Measurements from ENCODE around the gene INAVA.

INAVA gene

DNA sequence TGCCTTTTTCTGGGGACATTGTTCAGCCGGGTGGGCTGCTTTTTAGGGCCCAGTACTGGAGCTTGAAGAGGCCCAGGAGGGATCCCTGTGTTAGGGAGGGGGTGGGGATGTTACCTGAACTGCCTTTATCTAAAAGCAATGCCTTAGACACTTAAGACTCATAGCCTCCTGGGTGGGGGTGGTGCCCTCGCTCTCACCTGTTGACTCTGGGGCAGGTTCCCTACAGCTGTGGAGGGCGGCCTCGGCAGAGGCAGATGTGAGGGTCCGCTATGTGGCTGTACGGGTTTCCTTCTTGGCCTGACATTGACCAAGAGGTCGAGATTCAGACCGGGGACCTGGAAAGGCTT, 716 bp downstream of the INAVA start:
- TF ChIP-seq, protein P1, sequence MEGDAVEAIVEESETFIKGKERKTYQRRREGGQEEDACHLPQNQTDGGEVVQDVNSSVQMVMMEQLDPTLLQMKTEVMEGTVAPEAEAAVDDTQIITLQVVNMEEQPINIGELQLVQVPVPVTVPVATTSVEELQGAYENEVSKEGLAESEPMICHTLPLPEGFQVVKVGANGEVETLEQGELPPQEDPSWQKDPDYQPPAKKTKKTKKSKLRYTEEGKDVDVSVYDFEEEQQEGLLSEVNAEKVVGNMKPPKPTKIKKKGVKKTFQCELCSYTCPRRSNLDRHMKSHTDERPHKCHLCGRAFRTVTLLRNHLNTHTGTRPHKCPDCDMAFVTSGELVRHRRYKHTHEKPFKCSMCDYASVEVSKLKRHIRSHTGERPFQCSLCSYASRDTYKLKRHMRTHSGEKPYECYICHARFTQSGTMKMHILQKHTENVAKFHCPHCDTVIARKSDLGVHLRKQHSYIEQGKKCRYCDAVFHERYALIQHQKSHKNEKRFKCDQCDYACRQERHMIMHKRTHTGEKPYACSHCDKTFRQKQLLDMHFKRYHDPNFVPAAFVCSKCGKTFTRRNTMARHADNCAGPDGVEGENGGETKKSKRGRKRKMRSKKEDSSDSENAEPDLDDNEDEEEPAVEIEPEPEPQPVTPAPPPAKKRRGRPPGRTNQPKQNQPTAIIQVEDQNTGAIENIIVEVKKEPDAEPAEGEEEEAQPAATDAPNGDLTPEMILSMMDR (IDR thresholded peaks at IDR 0.05), result no peak

DNA sequence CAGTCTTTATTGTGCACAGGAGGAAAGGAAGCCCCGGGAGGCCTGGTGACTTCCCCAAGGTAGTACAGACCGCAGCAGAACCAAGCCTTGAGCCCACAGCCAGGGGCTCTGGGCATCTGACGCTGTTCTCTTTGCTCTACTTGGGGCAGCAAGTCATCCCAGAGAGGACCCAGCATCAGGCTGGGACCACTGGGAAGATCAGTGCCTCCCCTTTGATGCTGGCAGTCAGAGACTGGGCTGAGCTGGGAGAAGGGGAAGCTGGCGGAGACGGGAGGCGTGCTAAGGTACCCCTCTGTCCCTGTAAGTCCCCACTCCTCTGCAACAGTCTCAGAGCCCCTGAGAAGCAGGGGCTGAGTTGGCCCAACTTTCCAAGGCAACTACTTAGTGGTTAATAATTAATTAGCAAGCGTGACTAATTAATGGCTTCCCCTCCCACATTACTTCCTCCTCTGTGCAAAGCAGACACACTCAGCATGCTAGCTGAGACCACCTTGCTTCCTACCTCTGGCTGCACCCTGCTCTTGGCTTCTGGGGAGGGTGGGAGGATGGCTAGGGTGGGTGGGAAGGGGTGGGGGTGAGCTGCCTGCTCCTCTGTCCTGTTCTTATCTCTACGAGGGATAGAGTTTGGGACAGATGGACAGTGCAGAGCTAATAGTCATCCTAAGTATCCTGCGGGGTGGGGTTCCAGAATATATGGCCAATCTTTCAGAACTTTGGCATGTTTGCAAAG, 1.3 kb downstream of the INAVA start:
- TF ChIP-seq, protein P1 (IDR thresholded peaks at IDR 0.05), result no peak

DNA sequence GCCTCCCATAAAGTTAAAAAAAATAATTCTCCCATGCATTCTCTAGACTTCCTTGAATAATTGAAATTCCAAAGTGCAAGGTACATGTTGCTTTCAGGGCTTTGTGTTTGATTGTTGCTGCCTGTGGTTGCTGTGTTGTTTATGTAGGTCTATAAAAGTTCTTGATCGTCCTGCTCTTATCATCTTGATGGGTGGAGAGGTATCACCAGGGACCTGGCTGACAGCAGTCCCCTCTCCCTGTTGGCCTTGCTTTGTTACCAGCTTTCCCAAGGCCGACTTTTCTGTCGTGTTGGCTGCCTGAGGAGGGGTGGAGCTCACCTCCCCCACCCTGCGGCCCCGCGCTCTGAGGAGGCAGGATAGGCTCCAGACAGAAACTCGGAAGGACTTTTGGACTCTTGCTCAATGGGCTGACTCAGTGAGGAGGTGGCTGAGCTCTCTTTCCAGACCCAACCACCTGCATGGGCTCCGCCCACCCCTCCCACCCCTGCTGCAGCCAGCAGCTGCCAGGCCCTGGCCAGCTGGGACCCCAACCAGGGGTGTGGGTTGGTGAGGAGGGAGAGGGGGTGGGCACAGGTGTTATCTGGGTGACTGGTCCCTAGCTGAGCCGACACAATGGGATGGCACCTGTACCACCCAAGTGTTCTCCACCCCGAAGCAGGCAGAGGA, 2.0 kb downstream of the INAVA start:
- TF ChIP-seq, protein P1 (IDR thresholded peaks at IDR 0.05), result no peak

DNA sequence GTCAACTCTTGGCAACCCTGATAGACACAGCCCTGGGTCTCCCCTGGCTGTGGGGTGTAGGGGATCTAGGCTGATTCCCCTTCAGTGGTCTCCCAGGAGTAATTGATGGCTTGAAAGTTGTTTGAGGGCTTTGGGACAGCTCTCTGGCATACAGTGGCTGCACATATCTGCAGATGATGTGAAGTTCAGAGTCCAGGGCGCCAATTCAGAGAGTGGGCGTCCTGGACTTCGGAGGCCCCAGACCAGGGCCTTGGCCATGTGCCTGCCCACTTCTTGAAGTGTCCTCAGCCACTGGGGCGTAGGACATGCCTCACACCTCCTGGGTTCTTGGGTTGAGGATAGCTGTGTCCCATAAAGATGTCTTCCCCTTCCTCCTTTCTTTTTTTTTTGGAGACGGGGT, 2.6 kb downstream of the INAVA start:
- TF ChIP-seq, protein P1 (IDR thresholded peaks at IDR 0.05), result no peak

DNA sequence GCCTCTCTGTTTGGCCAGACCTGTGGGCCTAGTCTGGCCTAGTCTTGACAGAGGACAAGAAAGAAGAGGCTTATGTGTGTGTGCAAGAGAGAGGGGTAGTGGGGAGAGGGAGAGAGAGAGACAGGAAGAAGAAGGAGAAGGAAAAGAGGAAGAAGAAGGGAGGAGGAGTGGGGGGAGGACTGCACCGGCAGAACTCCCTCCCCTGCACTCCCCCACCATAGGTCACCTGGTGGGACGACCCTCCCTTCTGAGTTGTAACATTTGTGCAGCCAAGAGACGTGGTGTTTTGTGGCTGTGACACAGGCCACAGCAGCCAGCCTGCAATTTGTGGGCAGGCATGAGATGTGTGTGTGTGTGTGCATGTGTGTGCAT, 4.3 kb downstream of the INAVA start:
- TF ChIP-seq, protein P1 (IDR thresholded peaks at IDR 0.05), result no peak

DNA sequence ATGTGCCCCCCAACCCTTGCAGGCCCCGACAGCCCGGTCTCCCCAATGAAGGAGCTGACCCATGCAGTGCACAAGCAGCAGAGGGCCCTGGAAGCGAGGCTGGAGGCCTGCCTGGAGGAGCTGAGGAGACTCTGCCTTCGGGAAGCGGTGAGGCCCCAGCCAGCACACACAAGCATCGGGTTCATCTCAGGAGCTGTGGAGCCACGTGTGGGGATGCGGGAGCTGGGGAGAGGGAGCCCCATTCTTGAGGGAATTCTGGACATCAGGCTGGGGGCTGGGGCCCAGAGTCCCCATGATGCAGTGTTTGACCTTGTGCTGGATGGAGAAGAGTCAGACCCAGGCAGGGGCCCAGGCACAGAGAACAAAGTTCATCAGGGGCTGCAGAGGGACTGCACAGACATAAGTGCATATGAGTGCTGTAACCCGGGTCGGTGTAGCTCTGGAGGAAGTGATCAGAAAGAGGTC, 4.8 kb downstream of the INAVA start:
- TF ChIP-seq, protein P1 (IDR thresholded peaks at IDR 0.05), result no peak

DNA sequence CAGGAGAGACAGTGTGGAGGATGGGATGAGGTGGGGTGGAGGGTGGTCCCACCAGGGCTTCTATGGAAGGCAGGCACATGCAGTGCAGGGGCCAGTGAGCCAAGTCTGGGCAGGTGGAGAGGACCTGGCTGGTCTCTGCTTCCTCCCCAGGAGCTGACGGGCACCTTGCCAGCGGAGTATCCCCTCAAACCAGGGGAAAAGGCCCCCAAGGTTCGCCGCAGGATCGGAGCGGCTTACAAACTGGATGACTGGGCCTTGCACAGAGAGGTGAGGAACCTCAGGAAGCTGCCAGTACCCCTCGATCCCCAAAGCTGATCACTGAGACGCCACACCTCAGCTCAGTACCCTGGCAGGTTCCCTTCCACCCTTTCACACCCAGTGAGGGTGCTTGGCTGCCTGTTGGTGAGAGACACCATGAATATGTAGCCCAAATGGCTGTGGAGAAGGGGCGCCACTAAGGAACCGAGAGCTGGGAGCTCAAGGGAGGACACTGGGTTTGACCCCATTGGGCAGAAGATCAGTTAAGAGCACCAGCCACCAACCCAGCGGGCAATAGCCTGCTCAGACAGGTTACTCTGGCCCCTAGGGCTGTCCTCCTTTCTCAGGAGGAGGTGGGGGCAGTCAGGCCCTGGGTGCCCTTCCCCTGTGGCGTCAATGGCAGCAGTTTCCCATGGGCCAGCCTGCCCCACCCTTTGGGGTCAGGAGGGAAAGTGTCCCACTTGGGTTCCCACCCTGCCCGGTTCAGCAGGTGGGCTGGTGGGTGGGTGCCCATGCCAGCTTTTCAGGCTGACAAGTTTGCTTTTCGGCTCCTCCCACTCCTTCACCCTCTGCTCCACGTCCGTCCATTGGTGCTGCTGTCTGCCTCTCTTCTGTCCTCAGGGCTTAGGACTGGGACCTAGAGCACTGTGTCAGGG, 5.5 kb downstream of the INAVA start:
- TF ChIP-seq, protein P1 (IDR thresholded peaks at IDR 0.05), result no peak

Measured in LNCAP (cell line).